ENCODE measurements around the gene KCNK15. TPM values are rescaled to one million over a fixed set of nuclear protein-coding genes. Genes with fewer than 3 reads are reported as not detected.

Gene KCNK15
- polyA plus RNA-seq, 1 donor (not counting 4 experiments of a cell fraction or from before 2014, with no cell fraction given), result not detected

GRCh38 chr20:44768256-44768655 lies 22.6 kb downstream of the KCNK15 start:
- peaks cover 9% of the 10 kb centered on the region for H3K4me1 ChIP-seq (ENCODE audit: control insufficient read depth, extremely low read depth, insufficient read depth, low read length)
- H4K20me1 ChIP-seq (ENCODE audit: control insufficient read depth, extremely low read depth, insufficient read depth, low read length), result no peaks in the 10 kb centered on the region
- H3K36me3 ChIP-seq (ENCODE audit: control insufficient read depth in 2 of 2, extremely low read depth in 1 of 2, insufficient read depth in 2 of 2, low read length in 2 of 2), result no peaks in the 10 kb centered on the region
- no peak overlapping the region for H3K4me2 ChIP-seq (ENCODE audit: control insufficient read depth, extremely low read depth, insufficient read depth, low read depth, low read length)
- DNase-seq (ENCODE audit: low read depth, low spot score) (no peak), FAIRE-seq (no peak)
- H3K4me3 ChIP-seq (ENCODE audit: control insufficient read depth in 2 of 3, extremely low read depth in 1 of 3, insufficient read depth in 2 of 3, low read depth in 1 of 3, low read length in 3 of 3), result no peak overlapping the region
- H3K9me1 ChIP-seq (ENCODE audit: control insufficient read depth, extremely low read depth, insufficient read depth, low read length), result no peaks in the 10 kb centered on the region
- no peaks in the 10 kb centered on the region for H3K9me3 ChIP-seq (ENCODE audit: control insufficient read depth, low read depth, low read length)
- no peak overlapping the region for H3K27ac ChIP-seq (ENCODE audit: control insufficient read depth, insufficient read depth, low read length)
- no peak overlapping the region for H3K9ac ChIP-seq (ENCODE audit: control insufficient read depth, extremely low read depth, insufficient read depth, low read length)
- dilution Hi-C loops (cut with MboI; ENCODE audit: extremely low pct_ligation_motif_present, low sequenced_read_pairs), result loop anchor here (25.0 kb wide), 1 partner anchor 94 kb away; no protein-coding TSS in a partner anchor
- TF ChIP-seq EZH2 (IDR thresholded peaks at IDR 0.05; ENCODE audit: low read length) (no peak), CTCF (optimal IDR thresholded peaks at IDR 0.05 in 1 of 3, IDR thresholded peaks at IDR 0.05 in 1 of 3, conservative IDR thresholded peaks at IDR 0.05 in 1 of 3; ENCODE audit: extremely low read depth in 1 of 3, insufficient read depth in 2 of 3, low read length in 3 of 3) (no peak)
- H3K79me2 ChIP-seq (ENCODE audit: control insufficient read depth, insufficient read depth, low read length), result no peaks in the 10 kb centered on the region
- H3K27me3 ChIP-seq (ENCODE audit: control insufficient read depth, extremely low read depth, insufficient read depth, low read length), result peaks cover 22% of the 10 kb centered on the region
- no peak overlapping the region for H2AFZ ChIP-seq (ENCODE audit: control insufficient read depth, low read length)

GRCh38 chr20:44768854-44769480 lies 23.3 kb downstream of the KCNK15 start:
- H3K9ac ChIP-seq (ENCODE audit: control insufficient read depth, extremely low read depth, insufficient read depth, low read length), result no peak overlapping the region
- H2AFZ ChIP-seq (ENCODE audit: control insufficient read depth, low read length), result no peak overlapping the region
- H3K36me3 ChIP-seq (ENCODE audit: control insufficient read depth in 2 of 2, extremely low read depth in 1 of 2, insufficient read depth in 2 of 2, low read length in 2 of 2), result no peaks in the 10 kb centered on the region
- FAIRE-seq (no peak), DNase-seq (ENCODE audit: low read depth, low spot score) (no peak)
- no peak overlapping the region for H3K27ac ChIP-seq (ENCODE audit: control insufficient read depth, insufficient read depth, low read length)
- no peak overlapping the region for H3K4me3 ChIP-seq (ENCODE audit: control insufficient read depth in 2 of 3, extremely low read depth in 1 of 3, insufficient read depth in 2 of 3, low read depth in 1 of 3, low read length in 3 of 3)
- H3K9me3 ChIP-seq (ENCODE audit: control insufficient read depth, low read depth, low read length), result no peaks in the 10 kb centered on the region
- H4K20me1 ChIP-seq (ENCODE audit: control insufficient read depth, extremely low read depth, insufficient read depth, low read length), result no peaks in the 10 kb centered on the region
- H3K4me2 ChIP-seq (ENCODE audit: control insufficient read depth, extremely low read depth, insufficient read depth, low read depth, low read length), result no peak overlapping the region
- TF ChIP-seq EZH2 (IDR thresholded peaks at IDR 0.05; ENCODE audit: low read length) (no peak), CTCF (optimal IDR thresholded peaks at IDR 0.05 in 1 of 3, IDR thresholded peaks at IDR 0.05 in 1 of 3, conservative IDR thresholded peaks at IDR 0.05 in 1 of 3; ENCODE audit: extremely low read depth in 1 of 3, insufficient read depth in 2 of 3, low read length in 3 of 3) (no peak)
- H3K9me1 ChIP-seq (ENCODE audit: control insufficient read depth, extremely low read depth, insufficient read depth, low read length), result no peaks in the 10 kb centered on the region
- dilution Hi-C loops (cut with MboI; ENCODE audit: extremely low pct_ligation_motif_present, low sequenced_read_pairs), result loop anchor here (25.0 kb wide), 1 partner anchor 93 kb away; no protein-coding TSS in a partner anchor
- peaks cover 9% of the 10 kb centered on the region for H3K4me1 ChIP-seq (ENCODE audit: control insufficient read depth, extremely low read depth, insufficient read depth, low read length)
- no peaks in the 10 kb centered on the region for H3K79me2 ChIP-seq (ENCODE audit: control insufficient read depth, insufficient read depth, low read length)
- H3K27me3 ChIP-seq (ENCODE audit: control insufficient read depth, extremely low read depth, insufficient read depth, low read length), result peaks cover 22% of the 10 kb centered on the region

All from keratinocyte (primary cell).